Type B pancreatic cell (in vitro differentiated cells): ENCODE measurements around the gene NOP53. TPM values are rescaled to one million over a fixed set of nuclear protein-coding genes. Genes with fewer than 3 reads are reported as not detected.
"Not testable (repeated sequence)": the region's sequence is repeated elsewhere in the genome, so short reads cannot be mapped to it uniquely, and the experiment has no call there.

Experiments
- DNase-seq: peaks from one replicate; pipeline ENCODE4 v3.0.0; 2021; ENCODE audit warnings: mixed read lengths; ENCODE audit not compliant: unreplicated experiment; ENCODE audit errors: extremely low spot score
- H3K27ac Mint-ChIP-seq: 2 replicates; pipeline ENCODE4 v1.8.0; 2021; ENCODE audit warnings: mild to moderate bottlenecking, mixed read lengths
- H3K27me3 Mint-ChIP-seq: 2 replicates; pipeline ENCODE4 v1.8.0; 2021; ENCODE audit warnings: mixed read lengths
- H3K36me3 Mint-ChIP-seq: 2 replicates; pipeline ENCODE4 v1.8.0; 2021; ENCODE audit warnings: mixed read lengths
- H3K4me1 Mint-ChIP-seq: one replicate; pipeline ENCODE4 v1.8.0; 2021; ENCODE audit warnings: mixed read lengths; ENCODE audit not compliant: unreplicated experiment
- H3K4me3 Mint-ChIP-seq: 2 replicates; pipeline ENCODE4 v1.8.0; 2021; ENCODE audit warnings: mild to moderate bottlenecking, mixed read lengths
- H3K9me3 Mint-ChIP-seq: 2 replicates; pipeline ENCODE4 v1.8.0; 2021; ENCODE audit warnings: mixed read lengths
- total RNA-seq: library from RNA; stranded (reverse); gene quantifications from 2 replicates; pipeline ENCODE4 v1.2.1, GENCODE V29; 2021; ENCODE audit warnings: low replicate concordance
- TF ChIP-seq, protein P1 (sequence below): fragments of 200-600 bp; sonication (generic); conservative IDR thresholded peaks from 2 replicates; pipeline ENCODE4 v1.5.0; 2021; ENCODE audit warnings: antibody characterized with exemption, mild to moderate bottlenecking

Gene NOP53
- total RNA-seq, 1 donor from 2014 or later, result 274 TPM

GRCh38 chr19:47776568-47776967, 31.2 kb downstream of the NOP53 start:
- TF ChIP-seq, protein P1, sequence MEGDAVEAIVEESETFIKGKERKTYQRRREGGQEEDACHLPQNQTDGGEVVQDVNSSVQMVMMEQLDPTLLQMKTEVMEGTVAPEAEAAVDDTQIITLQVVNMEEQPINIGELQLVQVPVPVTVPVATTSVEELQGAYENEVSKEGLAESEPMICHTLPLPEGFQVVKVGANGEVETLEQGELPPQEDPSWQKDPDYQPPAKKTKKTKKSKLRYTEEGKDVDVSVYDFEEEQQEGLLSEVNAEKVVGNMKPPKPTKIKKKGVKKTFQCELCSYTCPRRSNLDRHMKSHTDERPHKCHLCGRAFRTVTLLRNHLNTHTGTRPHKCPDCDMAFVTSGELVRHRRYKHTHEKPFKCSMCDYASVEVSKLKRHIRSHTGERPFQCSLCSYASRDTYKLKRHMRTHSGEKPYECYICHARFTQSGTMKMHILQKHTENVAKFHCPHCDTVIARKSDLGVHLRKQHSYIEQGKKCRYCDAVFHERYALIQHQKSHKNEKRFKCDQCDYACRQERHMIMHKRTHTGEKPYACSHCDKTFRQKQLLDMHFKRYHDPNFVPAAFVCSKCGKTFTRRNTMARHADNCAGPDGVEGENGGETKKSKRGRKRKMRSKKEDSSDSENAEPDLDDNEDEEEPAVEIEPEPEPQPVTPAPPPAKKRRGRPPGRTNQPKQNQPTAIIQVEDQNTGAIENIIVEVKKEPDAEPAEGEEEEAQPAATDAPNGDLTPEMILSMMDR, result no peak
- Mint-ChIP-seq H3K27ac (peak overlapping the region; percentile 66), H3K27me3 (no peaks in the 10 kb centered on the region), H3K36me3 (peaks cover 5% of the 10 kb centered on the region), H3K4me1 (peaks cover 14% of the 10 kb centered on the region), H3K4me3 (peak overlapping the region; percentile 58), H3K9me3 (no peaks in the 10 kb centered on the region)
- DNase-seq, result no peak

GRCh38 chr19:47777245-47778048, 32.1 kb downstream of the NOP53 start:
- DNase-seq, H3K9me3 Mint-ChIP-seq, H3K27me3 Mint-ChIP-seq: not testable (repeated sequence)
- H3K4me1 Mint-ChIP-seq, result peaks cover 14% of the 10 kb centered on the region
- H3K4me3 Mint-ChIP-seq, result peak overlapping the region; percentile 97
- peaks cover 13% of the 10 kb centered on the region for H3K36me3 Mint-ChIP-seq
- peak overlapping the region; percentile 94 for H3K27ac Mint-ChIP-seq

DNA sequence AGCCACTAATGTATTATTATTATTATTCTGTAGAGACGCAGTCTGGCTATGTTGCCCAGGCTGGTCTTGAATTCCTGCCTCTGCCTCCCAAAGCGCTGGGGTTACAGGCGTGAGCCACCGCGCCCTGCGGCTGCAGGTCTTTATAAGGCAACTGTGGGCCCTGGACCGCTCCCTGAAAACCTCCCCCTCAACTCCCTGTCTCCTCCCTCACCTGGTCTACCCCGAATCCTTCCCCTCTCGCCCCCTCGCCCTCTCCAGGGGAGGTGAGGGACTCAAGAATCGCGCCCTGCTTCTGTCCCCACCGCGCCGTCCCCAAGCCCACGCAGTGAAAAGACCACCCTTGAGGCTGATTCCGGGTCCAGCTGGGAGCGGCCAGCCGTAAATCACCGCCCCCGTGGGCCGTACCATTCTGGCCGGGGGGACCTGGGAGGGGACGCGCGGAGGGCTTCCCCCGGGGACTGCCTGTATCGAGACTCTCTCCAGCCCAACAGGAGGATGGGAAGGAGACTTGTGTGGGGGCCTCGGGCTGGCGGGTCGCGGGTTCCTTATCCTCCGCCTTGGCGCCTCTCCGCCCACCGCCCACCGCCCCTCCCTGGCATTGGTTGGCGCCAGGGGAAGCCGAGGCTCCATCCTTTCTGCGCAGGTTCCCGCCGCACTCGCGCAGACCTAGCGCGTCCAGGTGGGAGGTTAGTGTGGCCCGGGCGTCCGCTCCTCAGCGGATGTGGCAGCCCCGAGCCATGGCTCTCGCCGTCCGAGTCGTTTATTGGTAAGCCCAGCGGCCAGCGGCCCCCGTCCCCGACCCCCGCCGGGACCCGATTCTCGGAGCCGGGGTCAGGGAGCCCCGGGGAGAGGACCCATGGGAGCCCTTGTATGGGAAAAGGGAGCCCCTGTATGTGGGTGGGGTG, 33.0 kb downstream of the NOP53 start, which contains the start of gene SELENOW:
Gene SELENOW, plus strand, starts transcription at position 655 of the 905 bp plus-strand sequence. Its CDS starts 83 bp downstream, at position 738.
- peak; percentile 82 for DNase-seq
- no peaks in the 10 kb centered on the region for H3K9me3 Mint-ChIP-seq
- H3K27me3 Mint-ChIP-seq, result no peaks in the 10 kb centered on the region
- peak within 1 kb of the TSS; percentile 97 for H3K4me3 Mint-ChIP-seq
- H3K27ac Mint-ChIP-seq, result peak within 1 kb of the TSS; percentile 94
- peaks cover 14% of the 10 kb centered on the region for H3K36me3 Mint-ChIP-seq
- TF ChIP-seq, protein P1, result no peak
- peaks cover 14% of the 10 kb centered on the region for H3K4me1 Mint-ChIP-seq

GRCh38 chr19:47778954-47779351, 33.6 kb downstream of the NOP53 start:
- H3K27me3 Mint-ChIP-seq, result no peaks in the 10 kb centered on the region
- H3K9me3 Mint-ChIP-seq, result no peaks in the 10 kb centered on the region
- H3K27ac Mint-ChIP-seq, result peak overlapping the region; percentile 81
- H3K36me3 Mint-ChIP-seq, result peaks cover 17% of the 10 kb centered on the region
- TF ChIP-seq, protein P1, result no peak
- DNase-seq, result no peak
- peaks cover 14% of the 10 kb centered on the region for H3K4me1 Mint-ChIP-seq
- peak overlapping the region; percentile 97 for H3K4me3 Mint-ChIP-seq

DNA sequence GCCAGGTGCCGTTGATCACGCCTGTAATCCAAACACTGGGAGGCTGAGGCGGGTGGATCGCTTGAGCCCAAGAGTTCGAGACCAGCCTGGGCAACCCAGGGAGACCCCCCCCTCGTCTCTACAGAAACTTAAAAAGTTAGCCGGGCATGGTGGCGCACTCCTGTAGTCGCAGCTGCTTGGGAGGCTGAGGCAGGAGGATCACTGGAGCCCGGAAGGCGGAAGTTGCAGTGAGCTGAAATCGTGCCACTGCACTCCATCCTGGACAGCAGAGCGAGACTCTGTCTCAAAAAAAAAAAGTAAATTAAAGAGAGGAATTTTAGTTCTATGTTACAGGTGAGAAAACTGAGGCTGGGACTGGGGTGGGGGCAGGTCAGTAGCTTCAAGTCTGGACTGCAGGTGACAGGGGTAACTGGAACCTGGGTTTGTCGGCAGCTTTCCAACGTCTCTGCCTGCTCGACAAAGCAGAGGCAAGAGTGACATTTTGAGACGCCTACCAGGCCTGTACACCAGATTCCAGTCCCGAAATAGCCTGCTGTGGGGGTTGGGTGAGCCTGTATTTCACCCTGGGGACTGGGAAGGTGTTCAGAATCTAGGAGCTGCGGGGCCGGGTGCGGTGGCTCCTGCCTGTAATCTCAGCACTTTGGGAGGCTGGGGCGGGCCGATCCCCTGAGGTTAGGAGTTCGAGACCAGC, 34.3 kb downstream of the NOP53 start:
- Mint-ChIP-seq H3K27me3 (no peaks in the 10 kb centered on the region), H3K36me3 (peaks cover 23% of the 10 kb centered on the region), H3K27ac (peak overlapping the region; percentile 81), H3K4me3 (peak overlapping the region; percentile 97), H3K4me1 (peaks cover 14% of the 10 kb centered on the region), H3K9me3 (no peaks in the 10 kb centered on the region)
- no peak for DNase-seq
- TF ChIP-seq, protein P1, result no peak
